Large intestine (tissue), 3 donors: ENCODE data around the gene CPLX1. TPM values are rescaled to one million over a fixed set of nuclear protein-coding genes. Genes with fewer than 3 reads are reported as not detected.

Experiments used
- DNase-seq, 2 donors: peaks; one replicate each; pipeline versions ENCODE4 v3.0.0 to v3.0.0-alpha.2; 2013
- H3K27ac ChIP-seq: one replicate; pipeline ENCODE4 v1.5.1; 2013; ENCODE audit warnings: low read length
- H3K27me3 ChIP-seq: 2 replicates; pipeline ENCODE4 v1.6.1; 2013; ENCODE audit warnings: low read length; ENCODE audit not compliant: control insufficient read depth, insufficient read depth
- H3K36me3 ChIP-seq: 2 replicates; pipeline ENCODE4 v1.6.1; 2013; ENCODE audit warnings: low read length; ENCODE audit not compliant: control insufficient read depth, insufficient read depth
- H3K4me1 ChIP-seq: one replicate; pipeline ENCODE4 v1.6.1; 2013; ENCODE audit warnings: low read length; ENCODE audit not compliant: control insufficient read depth, insufficient read depth
- H3K4me3 ChIP-seq: one replicate; pipeline ENCODE4 v1.5.1; 2013; ENCODE audit warnings: low read length
- H3K9me3 ChIP-seq: one replicate; pipeline ENCODE4 v1.6.1; 2013; ENCODE audit warnings: mild to moderate bottlenecking, low read depth, low read length, moderate library complexity; ENCODE audit not compliant: control insufficient read depth
- whole genome bisulfite sequencing: methylation state at CpG from one replicate; pipeline ENCODE4 v1.1.5; 2013; ENCODE audit warnings: low lambda C conversion rate; ENCODE audit not compliant: insufficient coverage; 5-methylcytosine and 5-hydroxymethylcytosine counted together
- polyA plus RNA-seq: library from polyadenylated mRNA; unstranded; fragments of 120-200 nt; gene quantifications from one replicate; pipeline ENCODE4 v1.2.1, GENCODE V29; 2013

CPLX1 gene
- polyA plus RNA-seq, 1 donor, result 2.8 TPM

GRCh38 chr4:866761-867390 is 40.9 kb upstream of the CPLX1 start:
- Histone ChIP-seq H3K9me3 (peaks cover 10% of the 10 kb centered on the region), H3K27ac (no peak overlapping the region), H3K4me3 (no peak overlapping the region), H3K4me1 (no peaks in the 10 kb centered on the region), H3K27me3 (no peaks in the 10 kb centered on the region), H3K36me3 (peaks cover 85% of the 10 kb centered on the region)
- DNase-seq, result no peak
- no CpG with 5 or more reads among the region's 28 CpGs for WGBS

DNA sequence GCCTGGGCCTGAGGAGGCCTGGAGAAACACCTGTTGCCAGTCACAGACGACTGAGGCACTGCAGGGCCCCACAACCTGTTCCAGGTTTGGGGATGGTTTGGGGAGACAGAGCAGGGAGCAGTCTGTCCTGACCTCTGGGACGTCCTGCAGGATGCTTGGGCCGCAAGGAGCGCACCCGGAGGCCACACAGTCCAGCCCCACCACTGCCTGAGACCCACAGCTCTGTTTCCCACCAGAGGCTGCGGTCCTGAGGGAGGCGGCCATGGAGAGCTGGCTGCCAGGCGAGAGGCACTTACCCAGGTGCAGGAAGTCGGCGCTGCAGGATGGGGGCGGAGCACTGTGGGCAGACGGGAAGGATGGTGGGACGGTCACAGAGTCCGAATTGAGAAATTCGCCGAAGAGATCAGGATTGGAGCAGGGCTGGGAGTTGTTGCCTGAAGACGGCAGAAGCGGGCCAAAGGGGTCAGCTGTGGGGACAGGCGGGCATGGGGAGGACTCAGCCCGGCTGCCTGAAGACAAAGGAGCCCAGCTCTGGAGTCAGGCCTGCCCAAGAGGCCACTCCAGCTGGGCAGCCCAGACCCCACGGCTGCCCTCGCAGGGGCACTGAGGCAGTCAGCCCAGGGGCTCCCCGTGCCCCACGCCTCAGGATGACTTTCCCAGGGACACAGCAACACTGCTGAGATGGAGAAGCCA is 40.3 kb upstream of the CPLX1 start:
- no peak overlapping the region for H3K4me3 ChIP-seq
- H3K36me3 ChIP-seq, result peaks cover 86% of the 10 kb centered on the region
- DNase-seq, result no peak
- no peaks in the 10 kb centered on the region for H3K27me3 ChIP-seq
- H3K4me1 ChIP-seq, result no peaks in the 10 kb centered on the region
- 100% methylated on average over 1 of the region's 24 CpGs for WGBS
- no peak overlapping the region for H3K27ac ChIP-seq
- peaks cover 10% of the 10 kb centered on the region for H3K9me3 ChIP-seq

GRCh38 chr4:865572-865971 is 39.6 kb upstream of the CPLX1 start:
- no peak for DNase-seq
- peaks cover 83% of the 10 kb centered on the region for H3K36me3 ChIP-seq
- no peak overlapping the region for H3K4me3 ChIP-seq
- H3K27me3 ChIP-seq, result no peaks in the 10 kb centered on the region
- H3K4me1 ChIP-seq, result no peaks in the 10 kb centered on the region
- peaks cover 10% of the 10 kb centered on the region for H3K9me3 ChIP-seq
- whole genome bisulfite sequencing, result no CpG with 5 or more reads among the region's 18 CpGs
- H3K27ac ChIP-seq, result no peak overlapping the region

GRCh38 chr4:865121-865465 is 39.2 kb upstream of the CPLX1 start:
- Histone ChIP-seq H3K4me1 (no peaks in the 10 kb centered on the region), H3K4me3 (no peak overlapping the region), H3K27ac (no peak overlapping the region), H3K27me3 (no peaks in the 10 kb centered on the region), H3K9me3 (peaks cover 10% of the 10 kb centered on the region), H3K36me3 (peaks cover 78% of the 10 kb centered on the region)
- no peak for DNase-seq
- no CpG with 5 or more reads among the region's 11 CpGs for WGBS

DNA sequence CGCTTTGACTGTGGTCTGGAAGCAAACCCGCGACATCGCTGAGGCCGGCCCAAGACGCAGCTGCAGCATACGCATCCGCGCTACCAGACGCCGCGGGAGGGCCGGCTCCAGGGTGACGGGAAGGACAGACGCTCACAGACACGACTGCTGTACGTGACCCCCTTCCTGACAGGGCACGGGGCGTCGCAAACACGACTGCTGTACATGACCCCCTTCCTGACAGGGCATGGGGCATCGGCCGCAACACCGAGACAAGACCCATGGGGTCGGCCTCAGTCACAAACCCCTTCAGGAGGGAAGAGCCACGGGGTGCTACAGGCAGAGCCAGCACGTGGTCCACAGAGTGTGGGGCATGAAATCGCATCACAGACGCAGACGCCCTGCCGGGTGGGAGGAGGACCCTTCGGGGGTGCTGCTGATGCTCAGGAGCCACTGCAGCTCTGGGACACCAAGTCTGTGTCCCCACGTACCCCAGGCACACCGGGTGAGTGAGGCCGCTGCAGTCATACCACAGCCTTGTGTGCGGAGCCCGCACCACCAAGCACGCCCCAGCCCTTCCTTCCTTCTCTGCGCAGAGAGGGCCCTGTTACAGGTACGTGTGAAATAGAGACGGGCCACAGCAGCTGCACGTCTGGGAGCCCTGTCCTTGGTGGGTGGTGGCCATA is 38.7 kb upstream of the CPLX1 start:
- H3K27ac ChIP-seq, result no peak overlapping the region
- DNase-seq, result no peak
- H3K9me3 ChIP-seq, result peaks cover 10% of the 10 kb centered on the region
- H3K4me1 ChIP-seq, result no peaks in the 10 kb centered on the region
- no peak overlapping the region for H3K4me3 ChIP-seq
- no CpG with 5 or more reads among the region's 42 CpGs for WGBS
- peaks cover 77% of the 10 kb centered on the region for H3K36me3 ChIP-seq
- H3K27me3 ChIP-seq, result no peaks in the 10 kb centered on the region

DNA sequence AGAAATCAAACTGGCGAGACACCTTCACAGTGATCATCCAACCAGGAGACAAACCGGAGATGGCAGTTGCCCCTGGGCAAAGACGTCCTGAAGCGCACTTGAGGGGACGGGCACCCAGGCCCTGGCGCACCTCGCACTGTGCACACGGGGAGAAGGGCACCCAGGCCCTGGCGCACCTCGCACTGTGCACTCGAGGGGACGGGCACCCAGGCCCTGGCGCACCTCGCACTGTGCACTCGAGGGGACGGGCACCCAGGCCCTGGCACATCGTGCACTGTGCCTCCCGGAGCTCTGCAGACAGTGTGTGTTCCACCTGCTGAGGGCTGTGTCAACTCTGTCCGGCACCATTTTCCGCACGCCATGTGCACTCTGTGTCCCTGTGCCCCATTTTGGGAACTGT is 34.6 kb upstream of the CPLX1 start:
- H3K27ac ChIP-seq, result no peak overlapping the region
- WGBS, result no CpG with 5 or more reads among the region's 21 CpGs
- H3K36me3 ChIP-seq, result peaks cover 78% of the 10 kb centered on the region
- peaks cover 6% of the 10 kb centered on the region for H3K9me3 ChIP-seq
- no peak overlapping the region for H3K4me3 ChIP-seq
- H3K27me3 ChIP-seq, result no peaks in the 10 kb centered on the region
- no peak for DNase-seq
- no peaks in the 10 kb centered on the region for H3K4me1 ChIP-seq

DNA sequence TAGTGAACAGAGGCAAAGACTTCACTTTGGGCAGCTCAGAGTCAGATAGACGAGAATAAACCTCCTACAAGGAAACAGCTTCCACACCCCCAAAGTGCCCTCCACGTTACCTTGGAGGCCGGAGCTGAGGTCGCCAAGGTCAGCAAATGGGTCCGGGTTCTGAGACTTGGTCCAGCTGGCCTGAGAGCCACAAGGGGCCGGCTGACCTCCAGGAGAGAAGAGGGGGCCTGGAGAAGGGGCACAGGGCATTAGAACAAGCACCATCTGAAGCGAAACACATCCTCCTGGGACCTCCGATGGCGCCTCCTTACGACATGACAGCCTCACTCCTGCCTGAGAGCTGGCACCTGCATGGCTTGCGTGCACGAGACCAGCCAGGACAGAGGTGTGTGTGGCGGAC is 33.6 kb upstream of the CPLX1 start:
- H3K4me3 ChIP-seq, result no peak overlapping the region
- H3K9me3 ChIP-seq, result peaks cover 3% of the 10 kb centered on the region
- no peak overlapping the region for H3K27ac ChIP-seq
- no peaks in the 10 kb centered on the region for H3K27me3 ChIP-seq
- no CpG with 5 or more reads among the region's 13 CpGs for WGBS
- no peaks in the 10 kb centered on the region for H3K4me1 ChIP-seq
- H3K36me3 ChIP-seq, result peaks cover 69% of the 10 kb centered on the region
- no peak for DNase-seq

DNA sequence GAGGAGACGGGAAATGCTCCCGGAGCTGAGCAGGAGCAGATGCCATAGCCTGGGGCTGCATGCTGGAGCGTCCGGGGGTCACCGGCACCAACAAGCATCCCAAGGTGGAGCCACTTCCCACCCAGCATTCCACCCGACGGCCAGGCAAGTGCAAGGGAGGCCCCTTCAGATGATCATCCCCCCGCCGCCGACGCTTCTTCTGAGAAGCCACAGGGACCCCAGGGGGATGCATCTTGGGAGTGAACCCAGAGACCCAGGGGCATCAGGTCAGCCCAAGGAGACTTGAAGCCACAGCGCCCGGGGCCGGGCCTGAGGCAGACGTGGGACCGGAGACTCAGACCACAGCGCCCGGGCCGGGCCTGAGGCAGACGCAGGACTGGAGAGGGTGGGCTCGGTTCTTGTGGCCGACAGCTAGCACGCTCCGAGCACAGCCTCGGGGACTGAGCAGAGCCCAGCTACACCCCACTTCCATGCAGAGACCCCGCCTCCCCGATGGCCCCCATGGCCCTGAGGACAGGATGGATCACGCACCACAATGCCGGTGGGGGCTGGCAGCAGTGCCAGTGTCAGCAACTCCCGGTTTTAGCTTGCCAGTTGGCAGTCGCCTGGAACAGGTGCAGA is 33.0 kb upstream of the CPLX1 start:
- DNase-seq, result no peak
- Histone ChIP-seq H3K27me3 (no peaks in the 10 kb centered on the region), H3K4me1 (no peaks in the 10 kb centered on the region), H3K27ac (no peak overlapping the region), H3K36me3 (peaks cover 68% of the 10 kb centered on the region), H3K9me3 (no peaks in the 10 kb centered on the region), H3K4me3 (no peak overlapping the region)
- no CpG with 5 or more reads among the region's 31 CpGs for WGBS

- Histone ChIP-seq H3K9me3 (no peaks in the 10 kb centered on the region), H3K4me1 (no peaks in the 10 kb centered on the region), H3K4me3 (no peak overlapping the region), H3K27me3 (no peaks in the 10 kb centered on the region), H3K27ac (no peak overlapping the region), H3K36me3 (peaks cover 59% of the 10 kb centered on the region)
- DNase-seq, result no peak
- no CpG with 5 or more reads among the region's 17 CpGs for WGBS
These were observed 32.1 kb upstream of the CPLX1 start for GRCh38 chr4:858041-858481.

DNA sequence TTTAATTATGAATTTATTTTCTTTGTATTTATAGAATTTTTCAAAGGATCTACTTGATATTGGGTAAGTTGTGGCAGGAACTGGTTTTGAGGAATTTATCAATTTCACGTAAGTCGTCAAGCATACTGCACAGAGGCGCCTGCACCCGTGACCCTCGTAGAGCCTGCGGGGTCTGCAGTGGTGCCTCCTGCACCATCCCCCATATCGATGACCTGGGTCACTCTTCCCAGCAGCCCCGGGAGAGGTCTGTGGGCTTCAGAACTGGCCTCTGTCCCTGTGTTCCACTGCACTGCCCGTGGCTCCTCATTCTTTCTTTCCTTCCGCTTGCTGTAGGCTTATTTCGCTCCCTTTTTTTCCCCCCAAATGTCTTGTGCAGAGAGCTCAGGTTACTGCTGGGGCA is 31.5 kb upstream of the CPLX1 start:
- H3K36me3 ChIP-seq, result peaks cover 56% of the 10 kb centered on the region
- WGBS, result 100% methylated on average over 2 of the region's 11 CpGs
- no peak for DNase-seq

More for the DNA sequence above, 31.5 kb upstream of the CPLX1 start:
- H3K9me3 ChIP-seq, result no peaks in the 10 kb centered on the region
- H3K4me1 ChIP-seq, result no peaks in the 10 kb centered on the region
- no peak overlapping the region for H3K4me3 ChIP-seq
- H3K27me3 ChIP-seq, result no peaks in the 10 kb centered on the region
- H3K27ac ChIP-seq, result no peak overlapping the region
